GM23338 (cell line): ENCODE data around the gene CLDN1. TPM values are rescaled to one million over a fixed set of nuclear protein-coding genes. Genes with fewer than 3 reads are reported as not detected.

Experiments
- ATAC-seq: fragments of 200-7000 bp; cut with Tn5 transposase; 3 replicates; pipeline ENCODE4 v1.9.1; 2020
- DNase-seq: peaks from one replicate; pipeline ENCODE4 v3.0.0-alpha.2; 2015; ENCODE audit warnings: low spot score
- H2AFZ ChIP-seq: fragments of 200-600 bp; sonication (generic); 2 replicates; pipeline ENCODE4 v1.8.0; 2016; ENCODE audit warnings: antibody characterized with exemption, mild to moderate bottlenecking, moderate library complexity
- H3F3A ChIP-seq: fragments of 200-600 bp; sonication (generic); replicated peaks from 2 replicates; pipeline ENCODE4 v1.8.0; 2017; ENCODE audit warnings: antibody characterized with exemption, mixed run types, low read depth
- H3K27ac ChIP-seq: fragments of 200-600 bp; sonication (generic); 2 replicates; pipeline ENCODE4 v1.6.1; 2016; ENCODE audit warnings: low read depth
- H3K27me3 ChIP-seq: fragments of 200-600 bp; sonication (generic); 2 replicates; pipeline ENCODE4 v1.8.0; 2016; ENCODE audit warnings: mild to moderate bottlenecking, mixed run types, moderate library complexity; ENCODE audit not compliant: insufficient read depth
- H3K36me3 ChIP-seq: fragments of 200-600 bp; sonication (generic); 2 replicates; pipeline ENCODE4 v1.8.0; 2016; ENCODE audit warnings: mild to moderate bottlenecking; ENCODE audit not compliant: insufficient read depth
- H3K4me1 ChIP-seq: fragments of 200-600 bp; sonication (generic); 2 replicates; pipeline ENCODE4 v1.8.0; 2016; ENCODE audit warnings: mild to moderate bottlenecking, moderate library complexity; ENCODE audit not compliant: insufficient read depth
- H3K4me2 ChIP-seq: fragments of 200-600 bp; sonication (generic); 2 replicates; pipeline ENCODE4 v1.7.1; 2017; ENCODE audit warnings: mixed run types
- H3K4me3 ChIP-seq: fragments of 200-600 bp; sonication (generic); 2 replicates; pipeline ENCODE4 v1.6.1; 2016; ENCODE audit warnings: mixed run types
- H3K79me2 ChIP-seq: fragments of 200-600 bp; sonication (generic); replicated peaks from 2 replicates; pipeline ENCODE4 v1.8.0; 2017; ENCODE audit warnings: mild to moderate bottlenecking; ENCODE audit not compliant: insufficient read depth
- H3K9me2 ChIP-seq: fragments of 200-600 bp; sonication (generic); 2 replicates; pipeline ENCODE4 v1.8.0; 2017; ENCODE audit not compliant: insufficient read depth
- H4K20me1 ChIP-seq: fragments of 200-600 bp; sonication (generic); replicated peaks from 2 replicates; pipeline ENCODE4 v1.8.0; 2017; ENCODE audit warnings: mild to moderate bottlenecking; ENCODE audit not compliant: insufficient read depth
- H3K27ac Mint-ChIP-seq: 2 replicates; pipeline ENCODE4 v1.8.0; 2020; ENCODE audit warnings: inconsistent platforms, mild to moderate bottlenecking, moderate library complexity, mixed read lengths
- H3K27me3 Mint-ChIP-seq: 3 replicates; pipeline ENCODE4 v1.8.0; 2022; ENCODE audit warnings: low read depth, mild to moderate bottlenecking, moderate library complexity, mixed read lengths, inconsistent platforms; ENCODE audit not compliant: insufficient read depth, poor library complexity
- H3K36me3 Mint-ChIP-seq: 3 replicates; pipeline ENCODE4 v1.8.0; 2021; ENCODE audit warnings: low read depth, mild to moderate bottlenecking, inconsistent platforms, moderate library complexity, mixed read lengths
- H3K4me1 Mint-ChIP-seq: 3 replicates; pipeline ENCODE4 v1.8.0; 2020; ENCODE audit warnings: mild to moderate bottlenecking, inconsistent platforms, mixed read lengths
- H3K4me3 Mint-ChIP-seq: 3 replicates; pipeline ENCODE4 v1.8.0; 2021; ENCODE audit warnings: moderate library complexity, mild to moderate bottlenecking, inconsistent platforms, mixed read lengths
- H3K9me3 Mint-ChIP-seq: 3 replicates; pipeline ENCODE4 v1.8.0; 2020; ENCODE audit warnings: moderate library complexity, mild to moderate bottlenecking, inconsistent platforms, mixed read lengths
- EZH2 ChIP-seq: fragments of 200-600 bp; sonication (generic); IDR thresholded peaks from one replicate; pipeline ENCODE4 v1.8.0; 2017; ENCODE audit warnings: antibody characterized with exemption, mild to moderate bottlenecking, low read depth; ENCODE audit not compliant: unreplicated experiment
- JUNB ChIP-seq: IDR thresholded peaks from one replicate; pipeline ENCODE4 v1.6.1; 2016; ENCODE audit warnings: antibody characterized with exemption; ENCODE audit not compliant: unreplicated experiment
- ZNF331 ChIP-seq: fragments of 250-450 bp; sonication (Bioruptor Pico); IDR thresholded peaks from 2 replicates; pipeline ENCODE4 v1.5.0; 2020; ENCODE audit warnings: low read depth, mild to moderate bottlenecking, moderate library complexity
- polyA plus RNA-seq: library from polyadenylated mRNA; unstranded; fragments of >200 nt; fragmentation: Nextera tagmentation; extraction: Ambion mirVana; gene quantifications from 2 replicates; pipeline ENCODE4 v1.2.1, GENCODE V29; 2016
- total RNA-seq: library from RNA; depleted of rRNA; stranded (reverse); fragments of >200 nt; shearing (Covaris generic); gene quantifications from 2 replicates; pipeline ENCODE4 v1.2.3, GENCODE V29; 2014
- TF ChIP-seq, protein P1 (sequence below): fragments of 250-450 bp; sonication (Bioruptor Pico); IDR thresholded peaks from 2 replicates; pipeline ENCODE4 v1.5.0; 2020; ENCODE audit warnings: mild to moderate bottlenecking, moderate library complexity
- TF ChIP-seq, protein P2 (sequence below): IDR thresholded peaks from one replicate; pipeline ENCODE4 v1.6.1; 2018; ENCODE audit warnings: antibody characterized with exemption; ENCODE audit not compliant: unreplicated experiment
- TF ChIP-seq, protein P3 (sequence below), 2 experiments: fragments of 200-600 bp in 1 of 2; sonication (generic) in 1 of 2; conservative IDR thresholded peaks; 2 replicates each; pipeline versions ENCODE4 v1.5.1 to v1.6.1; 2016 to 2017; ENCODE audit warnings: antibody characterized with exemption in 2 of 2, low read depth in 2 of 2, mild to moderate bottlenecking in 2 of 2, moderate library complexity in 1 of 2

The CLDN1 gene
- total and polyA plus RNA-seq, 2 experiments from 2014 or later: 2.5 to 4.6 TPM

DNA sequence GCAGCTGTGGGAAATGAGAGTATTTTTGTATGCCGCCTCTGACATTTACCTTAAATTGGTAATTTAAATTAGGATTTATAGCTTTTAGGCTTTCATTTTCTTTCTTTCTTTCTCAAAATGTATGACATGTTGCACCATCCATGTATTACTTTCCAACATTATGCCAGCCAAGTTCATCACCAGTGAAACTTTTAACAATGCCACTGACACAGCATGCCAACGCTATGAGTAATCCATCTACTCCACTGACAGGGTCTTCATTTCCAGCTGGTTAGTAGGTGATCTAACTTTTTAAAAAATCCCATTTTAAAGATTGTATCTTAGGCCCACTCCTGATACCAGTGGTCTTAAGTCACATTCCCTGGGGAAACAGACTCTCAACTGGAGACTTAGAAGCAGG, 43.9 kb upstream of the CLDN1 start (continued):
- TF ChIP-seq, protein P1, sequence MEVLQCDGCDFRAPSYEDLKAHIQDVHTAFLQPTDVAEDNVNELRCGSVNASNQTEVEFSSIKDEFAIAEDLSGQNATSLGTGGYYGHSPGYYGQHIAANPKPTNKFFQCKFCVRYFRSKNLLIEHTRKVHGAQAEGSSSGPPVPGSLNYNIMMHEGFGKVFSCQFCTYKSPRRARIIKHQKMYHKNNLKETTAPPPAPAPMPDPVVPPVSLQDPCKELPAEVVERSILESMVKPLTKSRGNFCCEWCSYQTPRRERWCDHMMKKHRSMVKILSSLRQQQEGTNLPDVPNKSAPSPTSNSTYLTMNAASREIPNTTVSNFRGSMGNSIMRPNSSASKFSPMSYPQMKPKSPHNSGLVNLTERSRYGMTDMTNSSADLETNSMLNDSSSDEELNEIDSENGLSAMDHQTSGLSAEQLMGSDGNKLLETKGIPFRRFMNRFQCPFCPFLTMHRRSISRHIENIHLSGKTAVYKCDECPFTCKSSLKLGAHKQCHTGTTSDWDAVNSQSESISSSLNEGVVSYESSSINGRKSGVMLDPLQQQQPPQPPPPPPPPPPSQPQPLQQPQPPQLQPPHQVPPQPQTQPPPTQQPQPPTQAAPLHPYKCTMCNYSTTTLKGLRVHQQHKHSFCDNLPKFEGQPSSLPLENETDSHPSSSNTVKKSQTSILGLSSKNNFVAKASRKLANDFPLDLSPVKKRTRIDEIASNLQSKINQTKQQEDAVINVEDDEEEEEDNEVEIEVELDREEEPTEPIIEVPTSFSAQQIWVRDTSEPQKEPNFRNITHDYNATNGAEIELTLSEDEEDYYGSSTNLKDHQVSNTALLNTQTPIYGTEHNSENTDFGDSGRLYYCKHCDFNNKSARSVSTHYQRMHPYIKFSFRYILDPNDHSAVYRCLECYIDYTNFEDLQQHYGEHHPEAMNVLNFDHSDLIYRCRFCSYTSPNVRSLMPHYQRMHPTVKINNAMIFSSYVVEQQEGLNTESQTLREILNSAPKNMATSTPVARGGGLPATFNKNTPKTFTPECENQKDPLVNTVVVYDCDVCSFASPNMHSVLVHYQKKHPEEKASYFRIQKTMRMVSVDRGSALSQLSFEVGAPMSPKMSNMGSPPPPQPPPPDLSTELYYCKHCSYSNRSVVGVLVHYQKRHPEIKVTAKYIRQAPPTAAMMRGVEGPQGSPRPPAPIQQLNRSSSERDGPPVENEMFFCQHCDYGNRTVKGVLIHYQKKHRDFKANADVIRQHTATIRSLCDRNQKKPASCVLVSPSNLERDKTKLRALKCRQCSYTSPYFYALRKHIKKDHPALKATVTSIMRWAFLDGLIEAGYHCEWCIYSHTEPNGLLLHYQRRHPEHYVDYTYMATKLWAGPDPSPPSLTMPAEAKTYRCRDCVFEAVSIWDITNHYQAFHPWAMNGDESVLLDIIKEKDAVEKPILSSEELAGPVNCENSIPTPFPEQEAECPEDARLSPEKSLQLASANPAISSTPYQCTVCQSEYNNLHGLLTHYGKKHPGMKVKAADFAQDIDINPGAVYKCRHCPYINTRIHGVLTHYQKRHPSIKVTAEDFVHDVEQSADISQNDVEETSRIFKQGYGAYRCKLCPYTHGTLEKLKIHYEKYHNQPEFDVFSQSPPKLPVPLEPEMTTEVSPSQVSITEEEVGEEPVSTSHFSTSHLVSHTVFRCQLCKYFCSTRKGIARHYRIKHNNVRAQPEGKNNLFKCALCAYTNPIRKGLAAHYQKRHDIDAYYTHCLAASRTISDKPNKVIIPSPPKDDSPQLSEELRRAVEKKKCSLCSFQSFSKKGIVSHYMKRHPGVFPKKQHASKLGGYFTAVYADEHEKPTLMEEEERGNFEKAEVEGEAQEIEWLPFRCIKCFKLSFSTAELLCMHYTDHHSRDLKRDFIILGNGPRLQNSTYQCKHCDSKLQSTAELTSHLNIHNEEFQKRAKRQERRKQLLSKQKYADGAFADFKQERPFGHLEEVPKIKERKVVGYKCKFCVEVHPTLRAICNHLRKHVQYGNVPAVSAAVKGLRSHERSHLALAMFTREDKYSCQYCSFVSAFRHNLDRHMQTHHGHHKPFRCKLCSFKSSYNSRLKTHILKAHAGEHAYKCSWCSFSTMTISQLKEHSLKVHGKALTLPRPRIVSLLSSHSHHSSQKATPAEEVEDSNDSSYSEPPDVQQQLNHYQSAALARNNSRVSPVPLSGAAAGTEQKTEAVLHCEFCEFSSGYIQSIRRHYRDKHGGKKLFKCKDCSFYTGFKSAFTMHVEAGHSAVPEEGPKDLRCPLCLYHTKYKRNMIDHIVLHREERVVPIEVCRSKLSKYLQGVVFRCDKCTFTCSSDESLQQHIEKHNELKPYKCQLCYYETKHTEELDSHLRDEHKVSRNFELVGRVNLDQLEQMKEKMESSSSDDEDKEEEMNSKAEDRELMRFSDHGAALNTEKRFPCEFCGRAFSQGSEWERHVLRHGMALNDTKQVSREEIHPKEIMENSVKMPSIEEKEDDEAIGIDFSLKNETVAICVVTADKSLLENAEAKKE (CRISPR knock-in tag): no peak
- TF ChIP-seq, protein P2, sequence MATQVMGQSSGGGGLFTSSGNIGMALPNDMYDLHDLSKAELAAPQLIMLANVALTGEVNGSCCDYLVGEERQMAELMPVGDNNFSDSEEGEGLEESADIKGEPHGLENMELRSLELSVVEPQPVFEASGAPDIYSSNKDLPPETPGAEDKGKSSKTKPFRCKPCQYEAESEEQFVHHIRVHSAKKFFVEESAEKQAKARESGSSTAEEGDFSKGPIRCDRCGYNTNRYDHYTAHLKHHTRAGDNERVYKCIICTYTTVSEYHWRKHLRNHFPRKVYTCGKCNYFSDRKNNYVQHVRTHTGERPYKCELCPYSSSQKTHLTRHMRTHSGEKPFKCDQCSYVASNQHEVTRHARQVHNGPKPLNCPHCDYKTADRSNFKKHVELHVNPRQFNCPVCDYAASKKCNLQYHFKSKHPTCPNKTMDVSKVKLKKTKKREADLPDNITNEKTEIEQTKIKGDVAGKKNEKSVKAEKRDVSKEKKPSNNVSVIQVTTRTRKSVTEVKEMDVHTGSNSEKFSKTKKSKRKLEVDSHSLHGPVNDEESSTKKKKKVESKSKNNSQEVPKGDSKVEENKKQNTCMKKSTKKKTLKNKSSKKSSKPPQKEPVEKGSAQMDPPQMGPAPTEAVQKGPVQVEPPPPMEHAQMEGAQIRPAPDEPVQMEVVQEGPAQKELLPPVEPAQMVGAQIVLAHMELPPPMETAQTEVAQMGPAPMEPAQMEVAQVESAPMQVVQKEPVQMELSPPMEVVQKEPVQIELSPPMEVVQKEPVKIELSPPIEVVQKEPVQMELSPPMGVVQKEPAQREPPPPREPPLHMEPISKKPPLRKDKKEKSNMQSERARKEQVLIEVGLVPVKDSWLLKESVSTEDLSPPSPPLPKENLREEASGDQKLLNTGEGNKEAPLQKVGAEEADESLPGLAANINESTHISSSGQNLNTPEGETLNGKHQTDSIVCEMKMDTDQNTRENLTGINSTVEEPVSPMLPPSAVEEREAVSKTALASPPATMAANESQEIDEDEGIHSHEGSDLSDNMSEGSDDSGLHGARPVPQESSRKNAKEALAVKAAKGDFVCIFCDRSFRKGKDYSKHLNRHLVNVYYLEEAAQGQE: no peak
- TF ChIP-seq EZH2: no peak

DNA sequence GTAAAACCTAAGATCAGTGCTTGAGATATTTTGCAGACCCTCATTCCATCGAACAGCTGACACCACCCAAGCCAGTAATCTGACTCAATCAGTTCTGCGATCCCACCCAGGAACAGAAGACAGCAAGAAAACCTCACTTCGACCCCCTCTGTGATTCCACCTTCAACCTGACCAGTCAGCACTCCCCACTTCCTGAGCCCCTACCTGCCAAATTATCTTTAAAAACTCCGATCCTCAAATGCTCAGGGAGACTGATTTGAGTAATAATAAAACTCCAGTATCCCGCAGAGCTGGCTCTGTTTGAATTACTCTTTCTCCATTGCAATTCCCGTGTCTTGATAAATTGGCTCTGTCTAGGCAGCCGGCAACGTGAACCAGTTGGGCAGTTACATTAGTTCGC, 40.0 kb upstream of the CLDN1 start:
- peak; percentile 59 for ATAC-seq
- H3K27me3 Mint-ChIP-seq: no peaks in the 10 kb centered on the region
- Histone ChIP-seq H4K20me1 (no peaks in the 10 kb centered on the region), H3K4me2 (peak overlapping the region; percentile 40), H2AFZ (no peak overlapping the region), H3K4me1 (peaks cover 8% of the 10 kb centered on the region), H3K79me2 (no peaks in the 10 kb centered on the region), H3K27me3 (no peaks in the 10 kb centered on the region), H3K27ac (no peak overlapping the region), H3K4me3 (0 out of 2 replicates have a peak overlapping the region, but pooled peaks have one; percentile 12), H3K9me2 (peaks cover 3% of the 10 kb centered on the region; the same call in 1 of the 2 replicates), H3F3A (no peaks in the 10 kb centered on the region), H3K36me3 (no peaks in the 10 kb centered on the region)
- H3K36me3 Mint-ChIP-seq: peaks cover 5% of the 10 kb centered on the region; the same call in 2 of the 3 replicates
- TF ChIP-seq EZH2 (no peak), ZNF331 (CRISPR knock-in tag) (no peak), JUNB (no peak)
- TF ChIP-seq, protein P3, sequence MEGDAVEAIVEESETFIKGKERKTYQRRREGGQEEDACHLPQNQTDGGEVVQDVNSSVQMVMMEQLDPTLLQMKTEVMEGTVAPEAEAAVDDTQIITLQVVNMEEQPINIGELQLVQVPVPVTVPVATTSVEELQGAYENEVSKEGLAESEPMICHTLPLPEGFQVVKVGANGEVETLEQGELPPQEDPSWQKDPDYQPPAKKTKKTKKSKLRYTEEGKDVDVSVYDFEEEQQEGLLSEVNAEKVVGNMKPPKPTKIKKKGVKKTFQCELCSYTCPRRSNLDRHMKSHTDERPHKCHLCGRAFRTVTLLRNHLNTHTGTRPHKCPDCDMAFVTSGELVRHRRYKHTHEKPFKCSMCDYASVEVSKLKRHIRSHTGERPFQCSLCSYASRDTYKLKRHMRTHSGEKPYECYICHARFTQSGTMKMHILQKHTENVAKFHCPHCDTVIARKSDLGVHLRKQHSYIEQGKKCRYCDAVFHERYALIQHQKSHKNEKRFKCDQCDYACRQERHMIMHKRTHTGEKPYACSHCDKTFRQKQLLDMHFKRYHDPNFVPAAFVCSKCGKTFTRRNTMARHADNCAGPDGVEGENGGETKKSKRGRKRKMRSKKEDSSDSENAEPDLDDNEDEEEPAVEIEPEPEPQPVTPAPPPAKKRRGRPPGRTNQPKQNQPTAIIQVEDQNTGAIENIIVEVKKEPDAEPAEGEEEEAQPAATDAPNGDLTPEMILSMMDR (conservative IDR thresholded peaks at IDR 0.05; ENCODE audit: low read depth in 2 of 2): no peak
- H3K4me3 Mint-ChIP-seq: no peak overlapping the region
- DNase-seq: peak; percentile 77
- peaks cover 9% of the 10 kb centered on the region; the same call in 2 of the 3 replicates for H3K9me3 Mint-ChIP-seq
- peaks cover 15% of the 10 kb centered on the region for H3K4me1 Mint-ChIP-seq
- H3K27ac Mint-ChIP-seq: peak overlapping the region; percentile 30
